ENCODE results near the gene DHODH. TPM values are rescaled to one million over a fixed set of nuclear protein-coding genes. Genes with fewer than 3 reads are reported as not detected.

The DHODH gene
- total and polyA plus RNA-seq, 4 donors = 14.4 to 150 (median 79.4) TPM

DNA sequence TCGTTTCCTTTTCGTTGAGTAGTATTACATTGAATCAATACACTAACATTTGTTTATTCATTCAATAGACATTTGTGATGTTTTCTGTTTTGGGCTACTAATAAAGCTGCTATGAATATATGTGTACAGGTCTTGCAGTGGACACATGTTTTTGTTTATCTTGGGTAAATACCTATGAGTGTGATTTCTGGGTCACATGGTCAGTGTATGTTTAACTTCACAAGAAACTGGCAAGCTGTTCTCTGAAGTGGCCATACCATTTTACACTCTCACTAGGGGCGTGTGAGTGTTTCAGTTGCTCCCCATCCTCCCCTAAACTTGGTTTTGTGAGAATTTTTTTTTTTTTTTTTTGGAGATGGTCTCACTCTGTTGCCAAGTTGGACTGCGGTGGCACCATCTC is 43.3 kb upstream of the DHODH start:
- 68% methylated on average over 4 of the region's 4 CpGs for WGBS
- no peaks in the 10 kb centered on the region for H3K36me3 ChIP-seq (ENCODE audit: control insufficient read depth in 4 of 4, insufficient read depth in 3 of 4, low read depth in 1 of 4, low read length in 3 of 4)
- no peaks in the 10 kb centered on the region for H3K9me3 ChIP-seq (ENCODE audit: control insufficient read depth in 4 of 4, low read length in 3 of 4)
- peaks cover 0 to 4% (median 1%) of the 10 kb centered on the region in 4 donors for H3K4me1 ChIP-seq (ENCODE audit: control insufficient read depth in 4 of 4, insufficient read depth in 4 of 4, low read length in 3 of 4)
- no peak for DNase-seq (ENCODE audit: low spot score)
- TF ChIP-seq RAD21 (IDR thresholded peaks at IDR 0.05) = no peak
- no peak overlapping the region for H3K9ac ChIP-seq (ENCODE audit: low read depth in 1 of 2, low read length in 2 of 2)
- H3K27ac ChIP-seq (ENCODE audit: low read depth in 1 of 2, low read length in 2 of 2) = no peak overlapping the region
- H3K4me3 ChIP-seq (ENCODE audit: low read depth in 1 of 3, low read length in 3 of 3) = no peak overlapping the region
- no peaks in the 10 kb centered on the region for H3K27me3 ChIP-seq (ENCODE audit: control insufficient read depth in 4 of 4, insufficient read depth in 4 of 4, low read length in 3 of 4)

DNA sequence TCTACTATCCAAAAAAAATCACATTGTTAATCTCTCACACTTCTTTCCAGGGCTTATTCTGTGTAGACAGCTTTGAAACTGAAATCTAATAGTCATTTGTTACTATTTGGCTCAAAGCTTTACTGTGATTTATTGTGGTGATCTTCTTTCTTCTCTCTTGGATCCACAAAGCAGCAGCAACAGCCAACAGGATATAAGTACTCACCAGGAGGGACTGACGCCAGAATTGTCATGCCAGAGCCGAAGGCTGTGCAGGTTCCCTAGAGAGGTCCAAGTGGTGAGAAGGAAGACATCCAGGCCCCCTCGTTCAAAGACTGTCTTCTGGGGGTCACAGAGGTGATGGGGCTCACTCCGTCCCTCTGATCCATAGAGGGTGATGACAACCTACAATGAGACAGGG is 41.6 kb upstream of the DHODH start:
- no peak overlapping the region for H3K9ac ChIP-seq (ENCODE audit: low read depth in 1 of 2, low read length in 2 of 2)
- DNase-seq (ENCODE audit: low spot score) = no peak
- H3K4me3 ChIP-seq (ENCODE audit: low read depth in 1 of 3, low read length in 3 of 3) = no peak overlapping the region
- no peak overlapping the region for H3K27ac ChIP-seq (ENCODE audit: low read depth in 1 of 2, low read length in 2 of 2)
- no peaks in the 10 kb centered on the region for H3K27me3 ChIP-seq (ENCODE audit: control insufficient read depth in 4 of 4, insufficient read depth in 4 of 4, low read length in 3 of 4)
- TF ChIP-seq, protein P1, sequence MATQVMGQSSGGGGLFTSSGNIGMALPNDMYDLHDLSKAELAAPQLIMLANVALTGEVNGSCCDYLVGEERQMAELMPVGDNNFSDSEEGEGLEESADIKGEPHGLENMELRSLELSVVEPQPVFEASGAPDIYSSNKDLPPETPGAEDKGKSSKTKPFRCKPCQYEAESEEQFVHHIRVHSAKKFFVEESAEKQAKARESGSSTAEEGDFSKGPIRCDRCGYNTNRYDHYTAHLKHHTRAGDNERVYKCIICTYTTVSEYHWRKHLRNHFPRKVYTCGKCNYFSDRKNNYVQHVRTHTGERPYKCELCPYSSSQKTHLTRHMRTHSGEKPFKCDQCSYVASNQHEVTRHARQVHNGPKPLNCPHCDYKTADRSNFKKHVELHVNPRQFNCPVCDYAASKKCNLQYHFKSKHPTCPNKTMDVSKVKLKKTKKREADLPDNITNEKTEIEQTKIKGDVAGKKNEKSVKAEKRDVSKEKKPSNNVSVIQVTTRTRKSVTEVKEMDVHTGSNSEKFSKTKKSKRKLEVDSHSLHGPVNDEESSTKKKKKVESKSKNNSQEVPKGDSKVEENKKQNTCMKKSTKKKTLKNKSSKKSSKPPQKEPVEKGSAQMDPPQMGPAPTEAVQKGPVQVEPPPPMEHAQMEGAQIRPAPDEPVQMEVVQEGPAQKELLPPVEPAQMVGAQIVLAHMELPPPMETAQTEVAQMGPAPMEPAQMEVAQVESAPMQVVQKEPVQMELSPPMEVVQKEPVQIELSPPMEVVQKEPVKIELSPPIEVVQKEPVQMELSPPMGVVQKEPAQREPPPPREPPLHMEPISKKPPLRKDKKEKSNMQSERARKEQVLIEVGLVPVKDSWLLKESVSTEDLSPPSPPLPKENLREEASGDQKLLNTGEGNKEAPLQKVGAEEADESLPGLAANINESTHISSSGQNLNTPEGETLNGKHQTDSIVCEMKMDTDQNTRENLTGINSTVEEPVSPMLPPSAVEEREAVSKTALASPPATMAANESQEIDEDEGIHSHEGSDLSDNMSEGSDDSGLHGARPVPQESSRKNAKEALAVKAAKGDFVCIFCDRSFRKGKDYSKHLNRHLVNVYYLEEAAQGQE (IDR thresholded peaks at IDR 0.05) = no peak
- no peak for TF ChIP-seq FOXA2 (IDR thresholded peaks at IDR 0.05)
- no peak for TF ChIP-seq RXRA (IDR thresholded peaks at IDR 0.05)
- peaks cover 0 to 4% (median 1%) of the 10 kb centered on the region in 4 donors for H3K4me1 ChIP-seq (ENCODE audit: control insufficient read depth in 4 of 4, insufficient read depth in 4 of 4, low read length in 3 of 4)
- H3K9me3 ChIP-seq (ENCODE audit: control insufficient read depth in 4 of 4, low read length in 3 of 4) = no peaks in the 10 kb centered on the region
- 88% methylated on average over 4 of the region's 4 CpGs for WGBS
- no peaks in the 10 kb centered on the region for H3K36me3 ChIP-seq (ENCODE audit: control insufficient read depth in 4 of 4, insufficient read depth in 3 of 4, low read depth in 1 of 4, low read length in 3 of 4)

DNA sequence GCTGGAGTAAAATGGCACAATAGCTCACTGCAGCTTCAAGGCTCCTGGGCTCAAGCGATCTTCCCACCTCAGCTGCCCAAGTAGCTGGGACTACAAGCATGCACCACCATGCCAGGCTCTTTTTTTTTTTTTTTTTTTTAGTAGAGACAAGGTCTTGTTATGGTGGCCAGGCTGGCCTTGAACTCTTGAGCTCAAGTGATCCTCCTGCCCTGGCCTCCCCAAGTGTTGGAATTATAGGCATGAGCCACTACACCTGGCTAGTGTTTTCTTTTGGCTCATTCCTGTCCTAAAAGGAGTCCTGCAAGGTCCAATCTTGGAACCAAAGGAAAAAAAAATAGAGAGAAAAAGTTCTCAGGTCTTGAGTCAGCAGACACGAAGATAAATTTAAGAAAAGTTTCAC is 39.2 kb upstream of the DHODH start:
- H3K4me3 ChIP-seq (ENCODE audit: low read depth in 1 of 3, low read length in 3 of 3) = no peak overlapping the region
- no peak overlapping the region for H3K9ac ChIP-seq (ENCODE audit: low read depth in 1 of 2, low read length in 2 of 2)
- peaks cover 0 to 4% (median 1%) of the 10 kb centered on the region in 4 donors for H3K4me1 ChIP-seq (ENCODE audit: control insufficient read depth in 4 of 4, insufficient read depth in 4 of 4, low read length in 3 of 4)
- H3K27ac ChIP-seq (ENCODE audit: low read depth in 1 of 2, low read length in 2 of 2) = no peak overlapping the region
- WGBS = 93% methylated on average over 2 of the region's 2 CpGs
- H3K36me3 ChIP-seq (ENCODE audit: control insufficient read depth in 4 of 4, insufficient read depth in 3 of 4, low read depth in 1 of 4, low read length in 3 of 4) = peaks cover 0 to 4% (median 0%) of the 10 kb centered on the region in 4 donors
- H3K9me3 ChIP-seq (ENCODE audit: control insufficient read depth in 4 of 4, low read length in 3 of 4) = no peaks in the 10 kb centered on the region
- no peaks in the 10 kb centered on the region for H3K27me3 ChIP-seq (ENCODE audit: control insufficient read depth in 4 of 4, insufficient read depth in 4 of 4, low read length in 3 of 4)
- TF ChIP-seq, protein P2, sequence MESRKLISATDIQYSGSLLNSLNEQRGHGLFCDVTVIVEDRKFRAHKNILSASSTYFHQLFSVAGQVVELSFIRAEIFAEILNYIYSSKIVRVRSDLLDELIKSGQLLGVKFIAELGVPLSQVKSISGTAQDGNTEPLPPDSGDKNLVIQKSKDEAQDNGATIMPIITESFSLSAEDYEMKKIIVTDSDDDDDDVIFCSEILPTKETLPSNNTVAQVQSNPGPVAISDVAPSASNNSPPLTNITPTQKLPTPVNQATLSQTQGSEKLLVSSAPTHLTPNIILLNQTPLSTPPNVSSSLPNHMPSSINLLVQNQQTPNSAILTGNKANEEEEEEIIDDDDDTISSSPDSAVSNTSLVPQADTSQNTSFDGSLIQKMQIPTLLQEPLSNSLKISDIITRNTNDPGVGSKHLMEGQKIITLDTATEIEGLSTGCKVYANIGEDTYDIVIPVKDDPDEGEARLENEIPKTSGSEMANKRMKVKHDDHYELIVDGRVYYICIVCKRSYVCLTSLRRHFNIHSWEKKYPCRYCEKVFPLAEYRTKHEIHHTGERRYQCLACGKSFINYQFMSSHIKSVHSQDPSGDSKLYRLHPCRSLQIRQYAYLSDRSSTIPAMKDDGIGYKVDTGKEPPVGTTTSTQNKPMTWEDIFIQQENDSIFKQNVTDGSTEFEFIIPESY (IDR thresholded peaks at IDR 0.05) = no peak
- TF ChIP-seq FOXA1 (IDR thresholded peaks at IDR 0.05) = no peak
- no peak for TF ChIP-seq SP1 (IDR thresholded peaks at IDR 0.05)
- no peak for TF ChIP-seq YY1 (IDR thresholded peaks at IDR 0.05)
- no peak for TF ChIP-seq EGR1 (IDR thresholded peaks at IDR 0.05; ENCODE audit: low read depth in 2 of 2)
- no peak for TF ChIP-seq FOXA2 (IDR thresholded peaks at IDR 0.05)
- TF ChIP-seq RAD21 (IDR thresholded peaks at IDR 0.05) = no peak
- TF ChIP-seq, protein P3, sequence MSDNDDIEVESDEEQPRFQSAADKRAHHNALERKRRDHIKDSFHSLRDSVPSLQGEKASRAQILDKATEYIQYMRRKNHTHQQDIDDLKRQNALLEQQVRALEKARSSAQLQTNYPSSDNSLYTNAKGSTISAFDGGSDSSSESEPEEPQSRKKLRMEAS (IDR thresholded peaks at IDR 0.05) = no peak
- TF ChIP-seq RXRA (IDR thresholded peaks at IDR 0.05) = no peak
- TF ChIP-seq GABPA (IDR thresholded peaks at IDR 0.05 in 1 of 2, conservative IDR thresholded peaks at IDR 0.05 in 1 of 2) = no peak
- TF ChIP-seq JUND (IDR thresholded peaks at IDR 0.05) = no peak
- TF ChIP-seq TAF1 (conservative IDR thresholded peaks at IDR 0.05) = no peak
- TF ChIP-seq, protein P1 (IDR thresholded peaks at IDR 0.05) = no peak
- no peak for TF ChIP-seq HNF4A (conservative IDR thresholded peaks at IDR 0.05)
- DNase-seq (ENCODE audit: low spot score) = no peak

All from liver (tissue), 9 donors.